ENCODE measurements around the gene PRR11. TPM values are rescaled to one million over a fixed set of nuclear protein-coding genes. Genes with fewer than 3 reads are reported as not detected.

The PRR11 gene
- polyA plus RNA-seq, 3 donors: 1.1 to 3.9 (median 1.7) TPM

GRCh38 chr17:59238906-59239305, 83.4 kb downstream of the PRR11 start:
- DNase-seq: no peak
- H3K27ac ChIP-seq (ENCODE audit: low read depth in 1 of 2, low read length in 2 of 2): no peak overlapping the region
- H3K4me1 ChIP-seq (ENCODE audit: control insufficient read depth in 1 of 2, insufficient read depth in 2 of 2, low read length in 2 of 2): no peaks in the 10 kb centered on the region
- no peak overlapping the region for H3K9ac ChIP-seq (ENCODE audit: insufficient read depth, low read length, poor library complexity, severe bottlenecking)
- no peak overlapping the region for H3K4me2 ChIP-seq (replicated peaks; ENCODE audit: extremely low read depth, low read length, poor library complexity, severe bottlenecking)
- no CpG with 5 or more reads among the region's 2 CpGs for WGBS (ENCODE audit: insufficient coverage)
- TF ChIP-seq CTCF (IDR thresholded peaks at IDR 0.05): no peak
- Mint-ChIP-seq H3K27me3 (ENCODE audit: low read depth in 3 of 3) (peaks cover 0 to 2% (median 0%) of the 10 kb centered on the region in 3 donors), H3K36me3 (no peaks in the 10 kb centered on the region), H3K4me3 (no peak overlapping the region), H3K9me3 (peaks cover 0 to 2% (median 0%) of the 10 kb centered on the region in 7 donors), H3K4me1 (peaks cover 3% of the 10 kb centered on the region), H3K27ac (no peak overlapping the region)
- H3K36me3 ChIP-seq (replicated peaks in 1 of 2; ENCODE audit: control insufficient read depth in 1 of 2, insufficient read depth in 2 of 2, low read length in 2 of 2): no peaks in the 10 kb centered on the region
- intact Hi-C loops (cut with micrococcal nuclease): no loop called here
- H3K9me3 ChIP-seq (replicated peaks in 1 of 2; ENCODE audit: control insufficient read depth in 1 of 2, insufficient read depth in 1 of 2, low read length in 2 of 2): no peaks in the 10 kb centered on the region
- H4K20me1 ChIP-seq (ENCODE audit: insufficient read depth, low read length): no peaks in the 10 kb centered on the region
- H3K79me2 ChIP-seq (ENCODE audit: insufficient read depth, low read length): no peaks in the 10 kb centered on the region
- H2AFZ ChIP-seq (ENCODE audit: insufficient read depth, low read depth, low read length, poor library complexity, severe bottlenecking): no peak overlapping the region
- H3K27me3 ChIP-seq (ENCODE audit: control insufficient read depth in 2 of 2, insufficient read depth in 2 of 2, low read length in 2 of 2): no peaks in the 10 kb centered on the region
- no peak overlapping the region for H3K4me3 ChIP-seq (replicated peaks in 1 of 3; ENCODE audit: low read depth in 2 of 3, low read length in 3 of 3)

- DNase-seq: no peak
- Histone ChIP-seq H3K9ac (ENCODE audit: insufficient read depth, low read length, poor library complexity, severe bottlenecking) (no peak overlapping the region), H3K9me3 (replicated peaks in 1 of 2; ENCODE audit: control insufficient read depth in 1 of 2, insufficient read depth in 1 of 2, low read length in 2 of 2) (no peaks in the 10 kb centered on the region), H4K20me1 (ENCODE audit: insufficient read depth, low read length) (no peaks in the 10 kb centered on the region), H3K4me2 (replicated peaks; ENCODE audit: extremely low read depth, low read length, poor library complexity, severe bottlenecking) (no peak overlapping the region), H2AFZ (ENCODE audit: insufficient read depth, low read depth, low read length, poor library complexity, severe bottlenecking) (no peak overlapping the region), H3K4me3 (replicated peaks in 1 of 3; ENCODE audit: low read depth in 2 of 3, low read length in 3 of 3) (no peak overlapping the region), H3K27ac (ENCODE audit: low read depth in 1 of 2, low read length in 2 of 2) (no peak overlapping the region), H3K79me2 (ENCODE audit: insufficient read depth, low read length) (no peaks in the 10 kb centered on the region), H3K4me1 (ENCODE audit: control insufficient read depth in 1 of 2, insufficient read depth in 2 of 2, low read length in 2 of 2) (no peaks in the 10 kb centered on the region), H3K36me3 (replicated peaks in 1 of 2; ENCODE audit: control insufficient read depth in 1 of 2, insufficient read depth in 2 of 2, low read length in 2 of 2) (no peaks in the 10 kb centered on the region), H3K27me3 (ENCODE audit: control insufficient read depth in 2 of 2, insufficient read depth in 2 of 2, low read length in 2 of 2) (no peaks in the 10 kb centered on the region)
- 92% methylated on average over 4 of the region's 6 CpGs for WGBS (ENCODE audit: insufficient coverage)
- Mint-ChIP-seq H3K4me3 (no peak overlapping the region), H3K36me3 (no peaks in the 10 kb centered on the region), H3K27ac (no peak overlapping the region), H3K9me3 (no peaks in the 10 kb centered on the region), H3K4me1 (no peaks in the 10 kb centered on the region), H3K27me3 (ENCODE audit: low read depth in 3 of 3) (no peaks in the 10 kb centered on the region)
- intact Hi-C loops (cut with micrococcal nuclease): no loop called here
- TF ChIP-seq CTCF (IDR thresholded peaks at IDR 0.05): no peak
These were observed 88.5 kb downstream of the PRR11 start for GRCh38 chr17:59244081-59244480.

Small RNA genes within 50 kb of the gene (small RNA-seq; reads per million reads assigned to genes)
- gene MIR301A (ENCODE audit: insufficient read length, low read depth) (353 reads per million, percentile 98 among the genes with 10 or more reads in this experiment), gene MIR454 (ENCODE audit: insufficient read length, low read depth) (46.8 reads per million, percentile 93 among the genes with 10 or more reads in this experiment), gene RNU2-58P (ENCODE audit: insufficient read length, low read depth) (not detected)

Other genes starting within 250 kb of the PRR11 start
- gene TRIM37, start 48.9 kb upstream of the PRR11 start, polyA plus RNA-seq: 1 to 10 TPM; 2.7 to 6.1 (median 5.3) TPM
- gene SKA2, start 560 bp upstream of the PRR11 start, polyA plus RNA-seq: 10 to 100 TPM in 2 of 3 donors, 1 to 10 TPM in 1; 3.1 to 20.4 (median 19.2) TPM
- 1 to 10 TPM; 1.8 to 6.6 (median 5.2) TPM for gene SMG8, start 54.3 kb downstream of the PRR11 start, polyA plus RNA-seq
- 1 to 10 TPM in 2 of 3 donors, under 1 TPM in 1; 0.50 to 1.6 (median 1.6) TPM for gene GDPD1, start 64.8 kb downstream of the PRR11 start, polyA plus RNA-seq
- 10 to 100 TPM; 21.5 to 63.1 (median 25.1) TPM for gene YPEL2, start 175.9 kb downstream of the PRR11 start, polyA plus RNA-seq